GM12878 (cell line): ENCODE measurements around the gene NAA15. TPM values are rescaled to one million over a fixed set of nuclear protein-coding genes. Genes with fewer than 3 reads are reported as not detected.

Experiments
- ATAC-seq: fragments of 200-7000 bp; cut with Tn5 transposase; 3 replicates; pipeline ENCODE4 v1.9.1; 2020; ENCODE audit warnings: mild to moderate bottlenecking, moderate library complexity
- BruUV-seq: library from RNA; stranded (reverse); fragments of 400-500 nt; replicated peaks from 2 replicates; lab custom pipeline; 2021; lab: Mats Ljungman, UMichigan
- CTCF ChIA-PET: fragments of 300-600 bp; sonication (Branson Sonifier 250); formaldehyde crosslinking; extraction: SDS; loops from one replicate; lab custom pipeline; 2021; ENCODE audit warnings: inconsistent platforms; lab: Yijun Ruan, JAX
- POLR2A ChIA-PET: fragments of 350-600 bp; formaldehyde crosslinking; extraction: SDS; loops from one replicate; lab custom pipeline; 2021; ENCODE audit warnings: inconsistent platforms; lab: Charles Lee
- RAD21 ChIA-PET: fragments of 300-600 bp; sonication (Branson Sonifier 250); formaldehyde crosslinking; loops from one replicate; lab custom pipeline; 2023; ENCODE audit warnings: antibody characterized with exemption; ENCODE audit not compliant: unreplicated experiment; lab: Charles Lee
- SMC1A ChIA-PET: fragments of 300-600 bp; sonication (Branson Sonifier 250); formaldehyde crosslinking; loops from one replicate; lab custom pipeline; 2023; ENCODE audit not compliant: unreplicated experiment, uncharacterized antibody; lab: Charles Lee
- DNase-seq: peaks from one replicate; pipeline ENCODE4 v3.0.0-alpha.2; 2011; ENCODE audit warnings: low read depth, low spot score
- FAIRE-seq: peaks from 3 replicates; lab custom pipeline; 2011; peaks lifted over from hg19 to GRCh38; lab: Jason Lieb, UNC
- H2AFZ ChIP-seq: 2 replicates; pipeline ENCODE4 v1.6.0; 2011; ENCODE audit warnings: low read depth, low read length, control low read depth; ENCODE audit not compliant: control insufficient read depth
- H3K27ac ChIP-seq: 2 replicates; pipeline ENCODE4 v1.5.1; 2011; ENCODE audit warnings: control low read depth; ENCODE audit not compliant: control insufficient read depth, insufficient read depth
- H3K27me3 ChIP-seq, 2 experiments: replicated peaks in 1 of 2; 2 replicates each; pipeline versions ENCODE4 v1.6.0 to v1.6.1; 2011; ENCODE audit warnings: low read length in 1 of 2; ENCODE audit not compliant: control insufficient read depth in 2 of 2, insufficient read depth in 2 of 2
- H3K36me3 ChIP-seq, 2 experiments: 2 replicates each; pipeline ENCODE4 v1.5.1; 2011; ENCODE audit warnings: low read length in 1 of 2; ENCODE audit not compliant: control insufficient read depth in 2 of 2, insufficient read depth in 2 of 2
- H3K4me1 ChIP-seq: 2 replicates; pipeline ENCODE4 v1.6.1; 2011; ENCODE audit warnings: mild to moderate bottlenecking, low read length, moderate library complexity, mixed read lengths; ENCODE audit not compliant: control insufficient read depth, insufficient read depth
- H3K4me2 ChIP-seq: 2 replicates; pipeline ENCODE4 v1.6.0; 2011; ENCODE audit warnings: control low read depth; ENCODE audit not compliant: control insufficient read depth, insufficient read depth
- H3K4me3 ChIP-seq: fragments of 200-600 bp; sonication (generic); 2 replicates; pipeline ENCODE4 v1.5.1; 2016
- H3K79me2 ChIP-seq: 2 replicates; pipeline ENCODE4 v1.6.0; 2011; ENCODE audit warnings: low read length; ENCODE audit not compliant: control insufficient read depth, insufficient read depth
- H3K9ac ChIP-seq: 2 replicates; pipeline ENCODE4 v1.8.0; 2011; ENCODE audit warnings: low read length, control low read depth, mixed read lengths; ENCODE audit not compliant: control insufficient read depth, insufficient read depth
- H3K9me3 ChIP-seq: replicated peaks from 3 replicates; pipeline ENCODE4 v1.5.1; 2011; ENCODE audit warnings: mild to moderate bottlenecking, low read length; ENCODE audit not compliant: control insufficient read depth, insufficient read depth
- H4K20me1 ChIP-seq: 2 replicates; pipeline ENCODE4 v1.6.0; 2011; ENCODE audit not compliant: control insufficient read depth, insufficient read depth
- ATF2 ChIP-seq: IDR thresholded peaks from 2 replicates; pipeline ENCODE4 v1.6.1; 2012; ENCODE audit warnings: low read length, inconsistent platforms
- BMI1 ChIP-seq: fragments of 450-650 bp; IDR thresholded peaks from 2 replicates; pipeline ENCODE4 v1.6.1; 2016; ENCODE audit warnings: mild to moderate bottlenecking, moderate library complexity, borderline replicate concordance
- JUND ChIP-seq: IDR thresholded peaks from 2 replicates; pipeline ENCODE4 v1.6.1; 2012; ENCODE audit warnings: low read depth, mild to moderate bottlenecking, low read length, improper control_type of control experiment, moderate library complexity
- STAT1 ChIP-seq: fragments of 450-650 bp; conservative IDR thresholded peaks from 2 replicates; pipeline ENCODE4 v1.6.1; 2014; ENCODE audit warnings: antibody characterized with exemption, mild to moderate bottlenecking
- USF2 ChIP-seq: IDR thresholded peaks from 2 replicates; pipeline ENCODE4 v1.6.1; 2011; ENCODE audit warnings: low read depth, low read length, improper control_type of control experiment, borderline replicate concordance
- ZBTB33 ChIP-seq: fragments of 450-650 bp; IDR thresholded peaks from 2 replicates; pipeline ENCODE4 v1.6.1; 2017; ENCODE audit warnings: mild to moderate bottlenecking
- WGBS: methylation state at CpG from one replicate; pipeline ENCODE4 v1.1.6; 2016; ENCODE audit warnings: low lambda C conversion rate; ENCODE audit not compliant: insufficient replicate concordance, insufficient coverage; ENCODE audit errors: missing lambda C conversion rate; 5-methylcytosine and 5-hydroxymethylcytosine counted together
- in situ Hi-C: fragments of 300-500 bp; cut with MboI; formaldehyde crosslinking; loops from 9 replicates; pipeline ENCODE4 v1.14.3; 2018; ENCODE audit warnings: mixed read lengths
- intact Hi-C: fragments of 100-400 bp; cut with micrococcal nuclease; formaldehyde crosslinking; loops from one replicate; pipeline ENCODE4 v1.14.2; 2022; ENCODE audit not compliant: unreplicated experiment
- polyA plus RNA-seq, 11 experiments: library from polyadenylated mRNA; depleted of rRNA in 4 of 11; unstranded in 6 of 11; stranded (reverse) in 5 of 11; fragments of >200 nt; fragmentation: Nextera tagmentation in 4 of 11; fragmentation: Illumina TruSeq in 1 of 11; extraction: Ambion mirVana in 4 of 11; extraction: Trizol in 1 of 11; gene quantifications; 1 replicate in 1 of 11; 2 replicates in 10 of 11; pipeline versions ENCODE4 v1.2.1 to v1.2.3, GENCODE V29; 2011 to 2016; ENCODE audit warnings: inconsistent platforms in 2 of 11, missing spikeins in 2 of 11, low read depth in 1 of 11
- total RNA-seq, 4 experiments: library from RNA; depleted of rRNA in 3 of 4; stranded (reverse); fragments of >200 nt in 3 of 4; fragmentation: Illumina TruSeq in 1 of 4; extraction: Trizol in 1 of 4; gene quantifications; 2 replicates each; pipeline versions ENCODE4 v1.2.1 to v1.2.3, GENCODE V29; 2013 to 2021

NAA15 gene
- total and polyA plus RNA-seq, 10 of the 15 experiments (the other 5 are each of a cell fraction or from before 2014, with no cell fraction given) = 24.3 to 93.1 (median 51.9) TPM

- ChIA-PET POLR2A (no interaction called here), CTCF (no interaction called here), SMC1A (no interaction called here), RAD21 (no interaction called here)
- in situ Hi-C loops = no loop called here
- Histone ChIP-seq H3K36me3 (peaks cover 2 to 10% of the 10 kb centered on the region in 2 experiments; a peak in 3 of 4 replicates), H3K9ac (no peak overlapping the region), H3K27ac (no peak overlapping the region), H4K20me1 (no peaks in the 10 kb centered on the region), H3K79me2 (no peaks in the 10 kb centered on the region), H3K4me3 (no peak overlapping the region), H3K9me3 (no peaks in the 10 kb centered on the region), H3K4me1 (no peaks in the 10 kb centered on the region), H2AFZ (no peak overlapping the region), H3K27me3 (no peaks in the 10 kb centered on the region), H3K4me2 (no peak overlapping the region)
- 98% methylated on average over 4 of the region's 4 CpGs for WGBS
- ATAC-seq (no peak), DNase-seq (no peak), FAIRE-seq (no peak)
- no TSS peak for BruUV-seq
- intact Hi-C loops = no loop called here
- TF ChIP-seq BMI1 (no peak), STAT1 (no peak), JUND (no peak), USF2 (no peak), ATF2 (no peak)
These were observed 91.5 kb downstream of the NAA15 start for GRCh38 chr4:139392797-139393196.

- no peaks in the 10 kb centered on the region for H3K27me3 ChIP-seq
These were observed 100.1 kb downstream of the NAA15 start for GRCh38 chr4:139401368-139401767.

More at GRCh38 chr4:139401368-139401767, 100.1 kb downstream of the NAA15 start:
- ChIA-PET SMC1A (no interaction called here), RAD21 (no interaction called here), POLR2A (no interaction called here)
- 79% methylated on average over 3 of the region's 3 CpGs for WGBS
- no peaks in the 10 kb centered on the region for H3K4me1 ChIP-seq
- no peaks in the 10 kb centered on the region for H3K9me3 ChIP-seq
- in situ Hi-C loops (no loop called here), intact Hi-C loops (no loop called here)
- DNase-seq = no peak
- H3K79me2 ChIP-seq = no peaks in the 10 kb centered on the region
- no peak overlapping the region for H3K4me2 ChIP-seq
- H4K20me1 ChIP-seq = no peaks in the 10 kb centered on the region
- no peak overlapping the region for H2AFZ ChIP-seq
- no peak overlapping the region for H3K9ac ChIP-seq
- no peak overlapping the region for H3K4me3 ChIP-seq
- no peak for TF ChIP-seq ZBTB33
- TF ChIP-seq, all 136 proteins: peak for 0
- Histone ChIP-seq H3K27ac (no peak overlapping the region), H3K36me3 (peaks cover 0 to 2% of the 10 kb centered on the region in 2 experiments; a peak in 1 of 4 replicates)
- CTCF ChIA-PET = interaction anchor here (2.3 kb wide), 1 partner anchor 129 kb away, joined by 8 read pairs; no protein-coding TSS in a partner anchor
- ATAC-seq = no peak
- no peak for FAIRE-seq
- no TSS peak for BruUV-seq
